GM21619 (cell line): ENCODE data around the gene ATP8A2.

ENCODE experiments used
- ATAC-seq: cut with Tn5 transposase; IDR thresholded peaks from one replicate; pipeline ENCODE4 v1.9.1; 2021; ENCODE audit not compliant: unreplicated experiment

ATP8A2 gene

DNA sequence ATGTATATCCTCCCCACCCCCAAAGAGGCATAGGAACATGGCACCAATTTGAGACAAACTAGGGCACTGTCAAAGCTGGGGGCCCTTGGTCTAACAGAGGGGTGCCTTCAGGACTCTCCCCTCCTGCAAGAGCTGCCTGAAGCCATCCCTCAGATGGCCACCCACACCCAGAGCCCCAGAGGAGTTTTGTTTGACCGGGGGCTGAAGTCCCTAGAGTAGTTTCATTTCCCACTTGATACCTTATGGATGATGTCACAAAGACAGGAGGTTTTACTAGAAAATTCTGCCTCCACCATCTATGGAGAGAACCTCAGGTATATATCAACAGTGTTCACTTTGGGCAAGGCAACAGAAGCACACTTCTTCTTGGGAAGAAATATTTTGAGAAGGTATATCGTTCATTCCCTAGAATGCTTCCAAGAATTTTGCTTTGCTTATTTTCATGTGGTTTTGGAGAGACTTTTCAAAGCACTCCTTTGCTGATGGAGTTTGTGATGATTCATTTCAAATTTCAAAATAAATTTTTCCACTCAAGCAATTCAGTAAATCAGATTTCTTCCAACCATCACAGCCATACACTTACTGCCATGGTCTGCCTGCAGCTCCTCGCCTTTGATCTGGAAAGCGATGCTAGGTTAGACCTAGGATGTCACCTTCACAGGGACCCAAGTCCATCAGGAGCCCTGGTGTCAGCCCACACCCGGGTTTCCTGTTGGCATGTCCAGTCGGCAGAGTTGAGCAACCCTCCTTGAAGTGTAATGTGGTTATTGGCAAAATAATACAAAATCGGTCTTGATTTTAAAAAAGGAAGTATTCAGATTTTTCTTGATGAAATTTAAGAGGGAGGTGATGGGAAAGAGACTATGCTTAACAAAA lies 473.0 kb downstream of the ATP8A2 start:
- no peak for ATAC-seq

DNA sequence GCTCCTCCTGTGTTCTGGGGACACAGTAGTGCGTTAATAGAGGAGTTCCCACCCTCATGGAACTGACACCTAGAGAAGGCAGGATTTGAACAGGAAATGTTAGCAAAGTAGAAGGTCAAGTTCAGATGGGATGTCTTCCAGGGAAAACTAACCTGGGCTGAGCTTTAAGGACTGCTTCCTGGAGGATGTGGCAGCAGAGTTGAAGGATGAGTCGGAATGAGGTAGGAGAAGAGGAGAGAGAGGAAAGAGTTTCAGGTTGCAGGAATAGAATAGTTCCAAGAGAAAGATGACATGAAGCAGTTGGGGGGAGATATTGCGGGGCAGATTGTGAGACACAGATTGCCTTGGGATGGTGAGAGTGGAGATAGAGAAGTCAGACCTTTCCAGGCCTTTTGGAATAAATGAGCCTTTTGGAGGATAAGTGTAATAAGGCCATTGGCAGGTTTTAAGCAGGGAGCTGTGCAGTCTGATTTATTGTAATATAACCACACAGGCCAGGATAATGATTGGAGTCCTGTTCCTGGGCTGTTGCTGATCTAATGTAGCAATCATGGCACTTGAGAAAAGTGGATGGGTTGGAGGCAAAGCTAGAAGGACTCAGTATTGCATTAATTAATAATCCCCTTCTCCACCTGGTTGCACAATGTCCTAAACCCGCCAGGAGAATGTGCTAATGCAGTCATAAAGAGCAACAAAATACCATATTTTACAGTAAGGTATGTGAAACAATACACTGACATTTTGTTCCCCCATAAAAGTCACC lies 474.6 kb downstream of the ATP8A2 start:
- ATAC-seq: no peak

DNA sequence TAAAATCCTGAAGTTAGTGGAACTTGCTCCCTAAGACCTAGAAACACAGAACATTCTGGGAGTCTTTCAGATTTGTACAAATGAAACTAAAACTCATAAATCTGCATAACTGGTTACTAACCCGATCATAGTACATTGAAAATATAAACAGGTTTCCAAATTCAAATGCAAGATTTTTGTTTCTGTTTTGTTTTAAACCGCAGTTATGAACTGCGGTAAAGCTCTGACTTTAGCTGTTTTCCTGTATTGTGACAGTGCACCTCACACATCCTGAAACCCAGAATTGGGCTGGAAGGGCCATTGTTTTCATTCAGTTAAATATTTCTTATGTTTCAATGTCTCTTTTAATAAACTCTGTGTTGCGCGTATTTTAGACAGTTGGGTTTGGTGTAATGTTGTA lies 475.4 kb downstream of the ATP8A2 start:
- peak; percentile 81 for ATAC-seq

DNA sequence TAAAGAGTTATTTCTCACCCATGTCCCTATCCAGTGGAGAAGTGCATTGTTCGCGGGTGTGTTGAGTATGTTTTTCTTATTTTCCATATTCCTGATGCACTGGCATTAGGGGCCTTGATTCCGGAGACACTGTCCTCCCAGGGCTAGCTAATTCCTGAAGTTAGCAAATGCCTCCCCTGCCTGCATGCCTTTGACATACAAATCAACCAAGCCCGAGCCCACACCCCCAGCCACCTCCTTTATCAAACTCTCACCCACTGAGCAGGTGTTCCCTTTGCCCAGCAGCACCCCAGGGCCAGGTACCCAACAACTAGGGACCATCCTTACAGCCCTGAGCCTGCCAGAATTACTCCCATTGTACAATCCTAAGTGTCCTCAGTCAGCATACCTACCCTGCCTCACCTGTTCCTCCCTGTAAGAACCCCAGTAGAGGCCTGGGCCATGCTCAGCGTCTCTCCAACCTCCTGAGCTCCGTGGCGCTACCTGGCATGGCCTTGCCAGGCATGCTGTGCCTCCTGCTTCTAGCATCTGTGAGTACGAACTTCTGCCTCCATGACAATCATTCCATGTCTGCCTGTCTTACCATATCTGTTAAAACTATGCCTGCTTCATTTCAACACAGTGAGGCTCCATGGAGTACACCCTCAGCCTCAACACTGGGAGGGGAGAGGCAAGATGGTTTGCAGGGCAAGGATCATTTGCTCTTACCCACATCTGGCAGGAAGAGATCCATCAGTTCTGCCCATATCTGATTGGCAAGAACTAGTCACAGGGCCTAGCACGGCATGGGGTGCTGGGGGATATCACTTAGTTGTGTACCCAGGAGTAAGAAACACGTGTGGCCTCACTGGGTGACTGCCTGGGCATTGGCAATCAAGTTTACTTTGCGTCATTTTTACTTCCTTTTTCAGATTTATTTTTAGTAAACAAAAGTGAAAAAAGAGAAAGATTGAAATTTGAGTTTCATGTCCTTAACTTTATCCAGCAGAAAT lies 476.2 kb downstream of the ATP8A2 start:
- ATAC-seq: no peak

DNA sequence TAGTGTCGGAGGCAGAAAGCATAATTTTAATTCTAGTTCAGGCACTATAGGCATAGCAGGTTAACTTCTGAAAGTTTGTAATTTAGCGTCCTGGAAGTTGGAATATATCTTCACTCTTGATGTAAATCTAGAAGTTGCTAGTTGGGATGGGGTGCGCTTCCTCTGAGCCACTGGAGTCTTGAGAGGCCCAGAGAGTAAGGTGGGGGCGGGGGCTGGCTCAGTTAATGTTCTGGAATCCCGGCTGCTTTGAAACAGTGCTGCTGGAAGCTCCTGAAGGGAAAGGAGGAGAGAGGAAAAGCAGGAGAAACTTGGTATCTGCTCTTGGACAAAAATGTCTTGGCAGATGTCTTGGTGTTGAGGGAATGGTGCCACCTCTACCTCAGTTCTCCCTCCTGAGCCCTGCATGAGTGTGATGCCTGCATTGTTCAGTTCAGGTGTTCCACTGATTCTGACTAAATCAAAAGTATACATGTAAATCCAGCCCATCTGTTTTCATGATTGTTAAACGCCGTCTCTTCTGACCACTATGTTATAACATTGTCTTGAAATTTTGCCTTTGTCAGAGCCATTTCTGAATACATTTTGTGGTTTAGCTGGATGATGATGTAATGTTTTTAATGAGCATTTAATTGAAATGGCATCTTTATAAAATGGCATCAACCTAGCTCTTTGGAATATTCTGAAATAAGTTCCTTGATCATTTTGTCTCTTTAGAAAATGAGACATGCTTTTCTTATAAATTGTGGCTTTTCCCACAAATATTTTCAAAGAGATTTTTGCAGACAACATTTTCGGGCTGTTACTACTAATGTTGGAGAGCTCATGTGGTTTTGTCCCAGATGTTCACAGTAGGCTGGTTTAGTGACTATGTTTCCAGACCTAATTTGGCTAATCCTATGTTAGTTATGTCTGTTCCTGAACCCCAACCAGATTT lies 477.3 kb downstream of the ATP8A2 start:
- ATAC-seq: no peak

DNA sequence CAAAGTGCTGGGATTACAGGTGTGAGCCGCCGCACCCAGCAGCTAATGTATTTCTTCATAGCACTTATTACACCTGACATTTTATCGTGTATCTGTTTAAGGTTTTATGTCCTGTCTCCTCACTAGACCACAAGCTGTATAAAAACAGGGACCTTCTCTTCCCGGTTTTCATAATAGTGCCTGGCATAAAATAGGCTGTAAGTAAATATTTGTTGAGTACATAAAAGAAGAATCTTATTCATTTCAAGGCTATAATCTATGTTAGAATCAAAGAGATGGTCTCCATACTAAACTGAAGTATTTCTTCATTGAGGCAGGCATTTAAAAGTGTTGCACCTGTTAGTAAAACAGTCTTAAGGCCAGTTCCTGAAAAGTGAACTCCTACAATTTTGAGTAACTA lies 486.1 kb downstream of the ATP8A2 start:
- no peak for ATAC-seq

DNA sequence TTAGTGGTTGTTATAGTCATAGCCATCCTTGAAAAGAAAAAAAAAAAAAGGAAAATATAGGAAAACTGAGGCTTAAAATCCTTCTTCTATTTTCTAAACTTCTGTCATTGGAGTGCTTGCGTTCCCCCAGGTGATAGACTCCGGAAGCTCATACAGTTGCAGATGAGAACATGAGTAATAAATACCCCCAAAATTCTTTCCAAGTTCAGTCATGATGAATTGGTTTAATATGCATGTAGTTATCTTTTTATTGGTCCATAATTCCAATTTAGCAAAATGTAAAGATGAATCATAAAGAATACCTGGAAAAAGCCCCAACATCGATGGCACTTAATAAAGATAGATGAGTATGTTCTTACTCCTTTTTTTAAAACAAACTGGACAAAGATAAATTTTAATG lies 487.8 kb downstream of the ATP8A2 start:
- ATAC-seq: no peak

DNA sequence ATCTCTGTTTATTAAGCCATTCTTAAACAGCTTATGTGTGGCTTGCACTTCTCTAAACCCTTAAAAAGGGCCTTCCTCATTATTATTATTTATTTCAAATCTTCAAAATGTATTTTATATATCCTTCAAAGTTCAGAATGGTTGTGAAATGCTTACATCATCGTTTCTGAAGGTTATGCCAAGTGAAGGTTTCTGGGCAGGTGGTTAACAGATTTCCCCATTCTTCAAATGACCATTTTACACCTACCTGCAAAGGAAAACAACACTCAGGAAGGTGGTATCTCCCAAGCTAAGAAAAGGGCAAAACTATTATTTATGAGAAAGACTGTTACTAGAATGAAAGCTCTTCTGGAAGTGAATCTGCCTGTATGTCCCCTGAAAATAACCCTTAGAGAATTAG lies 488.5 kb downstream of the ATP8A2 start:
- no peak for ATAC-seq

DNA sequence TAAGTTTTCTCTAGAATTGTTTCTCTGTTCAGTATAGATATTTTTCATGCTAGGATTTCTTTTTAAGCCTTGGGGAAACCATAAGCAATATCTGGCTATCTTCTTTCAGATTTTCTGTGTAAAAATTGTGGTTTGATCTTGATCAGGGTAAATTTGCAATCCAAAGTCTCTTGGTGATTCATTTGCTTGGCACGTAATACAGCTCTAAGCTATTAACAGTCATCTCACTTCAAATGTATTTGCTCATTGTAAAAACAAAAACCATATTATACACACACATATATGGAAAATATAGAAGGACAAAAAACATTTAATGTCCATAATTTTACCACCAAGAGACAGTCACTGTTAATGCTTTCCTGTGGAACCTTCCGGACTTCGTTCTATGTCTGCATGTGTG lies 489.1 kb downstream of the ATP8A2 start:
- ATAC-seq: no peak

DNA sequence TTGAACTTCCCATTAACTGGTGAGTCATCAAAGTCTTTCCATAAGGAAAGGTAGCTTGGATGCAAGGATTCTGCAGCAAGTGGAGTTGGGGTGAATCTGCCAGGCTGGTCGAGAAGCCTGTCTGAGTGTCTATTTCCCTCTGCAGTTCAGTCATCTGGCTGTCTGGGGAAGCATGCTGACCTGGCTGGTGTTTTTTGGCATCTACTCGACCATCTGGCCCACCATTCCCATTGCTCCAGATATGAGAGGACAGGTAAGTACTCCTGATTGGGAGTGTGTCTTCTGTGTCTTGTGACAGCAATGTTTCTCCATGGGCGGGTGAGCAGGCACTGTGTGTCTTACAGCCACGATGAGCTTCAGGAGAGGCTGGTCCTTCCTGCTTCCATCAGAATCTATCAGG lies 490.4 kb downstream of the ATP8A2 start:
- ATAC-seq: no peak

DNA sequence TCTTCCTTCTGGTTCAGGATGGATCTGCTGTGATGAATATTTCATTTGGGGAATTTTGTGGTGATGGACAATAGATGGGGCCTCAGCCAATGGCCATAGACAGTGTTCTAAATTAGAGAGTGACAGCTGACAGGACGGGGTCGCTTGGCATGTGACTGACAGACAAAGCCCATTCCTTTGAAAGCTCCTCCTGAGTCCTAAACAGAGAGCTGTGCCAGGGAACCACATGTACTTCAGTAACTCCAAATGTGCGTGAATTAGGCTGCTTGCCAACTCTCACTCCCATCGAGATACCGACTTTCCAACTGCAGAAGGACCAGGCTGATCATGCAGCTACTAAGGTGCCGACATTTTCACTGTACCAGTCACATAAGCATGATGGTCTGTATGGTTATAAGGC lies 492.3 kb downstream of the ATP8A2 start:
- no peak for ATAC-seq

DNA sequence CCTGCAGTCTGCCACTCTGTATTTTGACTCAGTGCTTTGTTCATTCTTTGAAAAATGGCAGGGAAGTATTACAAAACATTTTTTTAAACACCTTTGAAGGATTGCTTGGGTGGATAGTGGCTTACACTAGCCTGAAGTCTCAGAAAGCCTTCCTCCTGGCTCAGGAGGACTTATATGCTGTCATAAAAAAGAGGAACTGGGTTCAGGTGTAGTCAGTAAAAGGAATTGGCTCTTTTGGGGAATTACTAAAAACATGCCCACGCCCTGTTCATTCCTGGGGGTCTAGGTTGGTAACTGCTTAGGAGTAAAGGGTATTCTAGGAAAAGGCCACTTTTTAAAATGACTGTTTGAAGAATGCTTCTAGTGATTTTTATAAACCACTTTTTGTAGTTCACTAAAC lies 493.2 kb downstream of the ATP8A2 start:
- no peak for ATAC-seq

DNA sequence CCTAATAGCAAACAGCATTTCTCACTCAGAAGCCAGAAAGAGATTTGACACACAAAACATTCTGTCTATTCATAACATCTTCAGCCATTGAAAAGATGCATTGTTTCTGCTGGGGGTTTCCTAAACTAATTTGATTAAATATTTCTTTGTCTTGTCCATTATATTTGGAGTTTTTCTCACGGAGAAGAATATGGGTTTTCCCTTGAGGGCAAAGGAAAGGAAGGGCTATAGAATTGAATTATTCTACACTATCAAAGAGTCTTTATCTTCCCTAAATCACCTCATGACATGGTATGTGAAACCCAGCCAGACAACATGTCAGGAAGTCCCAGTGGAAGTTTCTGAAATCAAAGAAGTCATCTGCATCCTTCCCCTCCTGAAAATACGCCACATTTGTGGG lies 493.6 kb downstream of the ATP8A2 start:
- ATAC-seq: no peak

DNA sequence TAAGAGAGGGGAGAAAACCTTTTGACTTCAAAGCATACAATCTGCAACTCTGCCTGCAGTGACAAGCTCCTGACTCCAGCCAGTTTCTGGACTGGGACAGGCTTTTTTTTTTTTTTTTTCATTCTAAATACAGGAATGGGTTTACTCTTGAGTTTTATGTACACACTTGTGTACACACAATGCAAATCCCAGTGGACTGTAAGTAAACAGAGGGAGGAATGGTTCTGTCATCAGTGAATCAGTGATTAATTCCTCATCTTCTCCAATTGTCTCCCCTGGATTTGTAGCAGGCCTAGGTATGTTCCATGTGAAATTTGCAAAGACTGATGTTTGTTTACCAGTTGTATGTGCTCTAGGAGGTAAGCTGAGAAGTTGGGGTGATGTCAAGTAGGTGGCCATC lies 495.3 kb downstream of the ATP8A2 start:
- no peak for ATAC-seq

DNA sequence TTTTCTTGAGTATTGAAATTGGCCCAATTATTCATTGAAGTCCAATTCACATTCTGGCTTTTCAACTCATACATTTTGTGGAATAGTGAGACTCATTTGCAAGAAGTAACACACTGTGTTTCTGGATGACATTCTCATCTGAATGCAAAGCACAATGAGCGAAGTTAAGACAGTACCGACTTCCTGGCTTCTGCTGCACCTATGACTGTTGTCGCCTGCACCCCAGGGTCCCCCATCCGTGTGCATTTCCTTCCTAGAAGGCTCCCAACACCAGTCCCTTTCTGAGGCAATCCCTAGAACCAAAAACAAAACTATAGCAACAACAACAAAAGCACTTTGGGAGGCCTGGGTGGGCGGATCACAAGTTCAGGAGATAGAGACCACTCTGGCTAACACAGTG lies 496.7 kb downstream of the ATP8A2 start:
- no peak for ATAC-seq

DNA sequence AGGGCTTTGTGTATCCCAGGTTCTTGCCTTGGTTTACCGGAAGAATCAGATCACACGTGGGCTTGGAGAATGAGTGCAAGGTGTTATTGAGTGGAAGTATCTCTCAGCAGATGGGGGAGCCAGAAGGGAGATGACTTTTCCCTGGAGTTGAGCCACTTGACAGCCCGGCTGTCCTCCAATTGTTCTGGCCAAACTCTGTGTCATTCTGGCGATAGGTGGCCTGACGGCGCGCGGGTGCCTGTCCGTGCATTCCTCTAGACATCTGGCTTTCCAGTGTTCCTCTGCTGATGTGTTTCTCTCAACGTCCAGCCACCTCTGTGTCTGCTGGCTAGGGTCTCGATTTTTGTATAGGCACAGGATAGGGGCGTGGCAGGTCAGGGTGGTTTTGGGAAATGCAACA lies 498.2 kb downstream of the ATP8A2 start:
- no peak for ATAC-seq

DNA sequence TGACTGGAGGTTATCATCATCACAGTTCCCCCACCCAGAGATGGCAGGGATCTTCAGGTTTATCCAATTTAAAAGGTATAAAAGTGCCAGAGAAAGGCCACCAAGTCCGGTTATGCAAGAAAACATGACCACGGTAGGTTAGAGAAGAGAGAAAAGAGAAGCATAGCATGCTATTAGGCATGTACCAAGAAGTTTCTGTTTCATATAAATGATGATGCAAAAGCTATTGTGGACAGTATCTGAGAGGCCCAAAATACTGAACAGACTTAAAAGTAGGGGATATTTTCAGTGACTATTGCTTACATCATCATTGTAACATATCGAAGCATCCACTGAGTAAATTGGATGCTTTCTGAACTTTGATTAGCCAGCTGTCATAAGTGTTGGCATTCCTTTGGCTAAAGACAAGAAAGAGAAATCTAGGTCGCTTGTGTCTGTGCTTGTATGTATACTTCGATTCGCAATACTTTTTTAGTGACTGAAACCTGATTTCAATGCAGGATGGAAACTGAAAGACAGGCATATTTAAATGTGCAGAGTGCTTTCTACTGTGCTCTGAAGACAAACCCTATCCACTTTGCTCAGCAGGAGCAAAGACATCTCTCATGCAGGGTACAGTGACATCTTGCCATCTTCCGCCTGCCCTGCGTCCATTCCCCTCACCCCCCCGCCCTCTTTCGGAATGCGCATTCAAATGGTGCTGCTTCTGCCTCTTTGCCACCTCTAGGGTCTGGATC lies 499.8 kb downstream of the ATP8A2 start:
- no peak for ATAC-seq

DNA sequence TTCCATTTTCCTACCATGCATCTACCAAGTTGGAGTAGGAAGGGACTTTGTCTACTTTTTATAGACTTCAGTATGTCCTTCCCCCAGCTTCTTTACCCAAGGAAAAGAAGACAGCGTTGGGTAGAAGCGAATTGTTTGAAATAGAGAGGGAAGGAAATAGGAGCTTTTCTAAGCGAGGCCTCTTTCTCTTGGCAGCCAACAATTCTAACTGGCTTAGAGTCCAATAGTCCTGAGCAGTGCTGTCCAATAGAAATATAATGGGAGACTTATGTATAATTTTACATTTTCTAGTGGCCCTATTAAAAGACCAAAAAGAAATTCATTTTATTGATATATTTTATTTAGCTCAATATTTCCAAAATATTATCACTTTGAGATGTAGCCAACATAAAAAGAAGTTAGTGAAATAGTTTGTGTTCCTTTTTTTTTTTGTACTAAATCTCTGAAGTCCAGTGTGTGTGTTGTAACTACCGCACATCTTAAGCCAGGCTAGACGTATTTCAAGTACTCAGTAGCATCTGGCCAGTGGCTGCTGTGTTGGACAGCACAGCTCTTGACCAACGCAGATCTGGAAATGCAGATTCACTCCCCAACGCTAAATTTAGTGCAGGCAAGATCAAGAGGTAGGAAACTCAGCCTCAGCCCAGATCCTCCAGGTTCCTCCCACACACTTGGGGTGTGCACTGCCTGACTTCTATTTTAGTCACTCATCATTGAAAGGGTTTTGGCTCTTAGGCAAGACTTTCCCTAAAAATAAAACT lies 500.9 kb downstream of the ATP8A2 start:
- no peak for ATAC-seq

DNA sequence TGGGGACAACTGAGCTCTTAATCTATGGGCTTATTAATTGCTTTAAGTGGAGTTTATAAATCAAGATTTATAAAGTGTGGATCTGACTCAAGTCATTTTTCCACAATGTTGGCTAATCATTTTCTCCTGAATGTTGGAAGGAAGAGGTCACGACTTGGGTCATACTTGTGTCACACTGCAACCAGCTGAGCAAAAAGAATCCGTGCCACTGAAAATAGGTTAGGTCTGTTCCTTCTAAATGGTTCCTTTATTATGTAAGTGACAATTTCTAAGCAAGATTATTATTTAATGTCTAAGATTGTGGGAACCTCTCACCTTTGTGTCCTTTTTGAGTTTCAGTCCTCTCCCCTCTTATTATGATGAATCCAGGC lies 501.5 kb downstream of the ATP8A2 start:
- ATAC-seq: no peak
